ENCODE results near the gene BRF1.

Gene BRF1

GRCh38 chr14:105267820-105268548, 32.8 kb downstream of the BRF1 start:
- DNase-seq (ENCODE audit: low read depth), result no peak

- no peak for DNase-seq (ENCODE audit: low read depth)
Measured at GRCh38 chr14:105261781-105262180, 39.0 kb downstream of the BRF1 start.

- no peak for DNase-seq (ENCODE audit: low read depth)
Measured at GRCh38 chr14:105260959-105261358, 39.8 kb downstream of the BRF1 start.

GRCh38 chr14:105258846-105259245, 42.0 kb downstream of the BRF1 start:
- no peak for DNase-seq (ENCODE audit: low read depth)

- no peak for DNase-seq (ENCODE audit: low read depth)
Measured at GRCh38 chr14:105257464-105257863, 43.3 kb downstream of the BRF1 start.

- no peak for DNase-seq (ENCODE audit: low read depth)
Measured at GRCh38 chr14:105256292-105256960, 44.4 kb downstream of the BRF1 start.

- DNase-seq (ENCODE audit: low read depth), result peak; percentile 35
Measured at GRCh38 chr14:105255021-105255507, 45.7 kb downstream of the BRF1 start.

GRCh38 chr14:105253329-105253682, 47.5 kb downstream of the BRF1 start:
- no peak for DNase-seq (ENCODE audit: low read depth)

GRCh38 chr14:105252552-105253328, 48.1 kb downstream of the BRF1 start:
- no peak for DNase-seq (ENCODE audit: low read depth)

GRCh38 chr14:105251920-105252319, 48.9 kb downstream of the BRF1 start:
- DNase-seq (ENCODE audit: low read depth), result no peak

- DNase-seq (ENCODE audit: low read depth), result no peak
Measured at GRCh38 chr14:105250986-105251385, 49.8 kb downstream of the BRF1 start.

- DNase-seq (ENCODE audit: low read depth), result no peak
Measured at GRCh38 chr14:105250008-105250366, 50.8 kb downstream of the BRF1 start.

GRCh38 chr14:105249182-105250007, 51.4 kb downstream of the BRF1 start:
- peak; percentile 58 for DNase-seq (ENCODE audit: low read depth)

GRCh38 chr14:105248368-105249181, 52.2 kb downstream of the BRF1 start, which contains the start of gene BTBD6:
BTBD6 (plus strand) TSS chr14:105248533; CDS start chr14:105248712, 179 bp downstream.
- DNase-seq (ENCODE audit: low read depth), result peak; percentile 88

GRCh38 chr14:105247715-105248367, 53.0 kb downstream of the BRF1 start:
- no peak for DNase-seq (ENCODE audit: low read depth)

- no peak for DNase-seq (ENCODE audit: low read depth)
Measured at GRCh38 chr14:105247026-105247425, 53.8 kb downstream of the BRF1 start.

- no peak for DNase-seq (ENCODE audit: low read depth)
Measured at GRCh38 chr14:105244334-105244733, 56.5 kb downstream of the BRF1 start.

GRCh38 chr14:105241641-105242040, 59.2 kb downstream of the BRF1 start:
- no peak for DNase-seq (ENCODE audit: low read depth)

- no peak for DNase-seq (ENCODE audit: low read depth)
Measured at GRCh38 chr14:105240811-105241576, 59.8 kb downstream of the BRF1 start.

Measured in iris pigment epithelial cell (primary cell).